ENCODE data around the gene SPI1. TPM values are rescaled to one million over a fixed set of nuclear protein-coding genes. Genes with fewer than 3 reads are reported as not detected.

Gene SPI1
- total and polyA plus RNA-seq, 2 donors (not counting 1 experiment from before 2014, with no cell fraction given): 98.3 to 119 TPM

DNA sequence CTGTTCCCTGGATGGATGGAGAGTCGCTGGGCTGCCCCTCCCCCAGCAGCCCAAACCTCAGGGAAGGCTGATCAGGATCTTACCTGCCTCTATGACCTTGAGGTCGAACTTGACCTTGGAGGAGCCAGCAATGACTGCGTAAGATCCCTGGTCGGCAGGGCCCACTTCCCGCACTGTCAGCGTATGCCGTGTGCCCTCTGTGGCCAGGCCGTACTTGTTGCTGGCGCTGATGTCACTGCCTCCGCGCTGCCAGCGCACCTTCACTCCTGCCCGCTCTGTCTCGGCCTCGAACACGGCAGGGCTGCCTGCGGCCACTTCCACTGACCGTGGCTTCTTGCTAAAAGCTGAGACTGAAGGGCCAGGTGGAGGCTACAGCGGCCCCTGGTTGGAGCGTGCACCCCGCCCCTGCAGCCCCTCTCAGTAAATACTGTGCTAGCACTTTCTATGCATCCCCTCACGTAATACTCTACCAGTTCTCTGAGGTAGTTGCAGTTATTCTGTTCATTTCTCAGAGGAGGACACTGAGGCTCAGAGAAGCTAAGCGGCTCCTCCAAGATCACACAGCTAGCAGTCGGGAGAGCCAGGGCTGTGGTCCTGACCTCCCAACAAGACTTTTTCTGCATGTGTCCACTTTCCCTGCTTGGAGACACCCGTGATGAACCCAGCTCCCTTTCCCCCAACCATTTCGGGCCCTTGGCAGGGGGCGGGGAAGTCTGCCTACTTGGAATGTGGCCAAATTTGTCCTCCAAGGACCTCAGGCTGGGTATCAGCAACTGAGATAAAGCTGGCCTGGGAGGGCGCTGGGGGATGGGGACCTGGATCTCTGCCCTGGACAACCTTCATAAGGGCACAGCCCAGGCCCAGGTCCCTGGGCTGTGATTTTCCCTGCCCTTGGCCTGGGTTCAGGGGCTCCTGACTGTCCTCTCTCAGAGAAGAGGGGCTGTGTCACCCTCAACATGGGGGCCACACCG lies 26.9 kb downstream of the SPI1 start:
- Histone ChIP-seq H3K27me3 (replicated peaks in 1 of 4; ENCODE audit: control extremely low read depth in 1 of 4, control insufficient read depth in 3 of 4, insufficient read depth in 4 of 4, low read length in 3 of 4) (no peaks in the 10 kb centered on the region), H3K4me2 (replicated peaks; ENCODE audit: low read depth, low read length, poor library complexity, severe bottlenecking) (no peak overlapping the region), H4K20me1 (ENCODE audit: control insufficient read depth, insufficient read depth, low read length, poor library complexity, severe bottlenecking) (peaks cover 18% of the 10 kb centered on the region), H3K9me3 (ENCODE audit: control extremely low read depth in 1 of 3, control insufficient read depth in 2 of 3, insufficient read depth in 1 of 3, low read length in 2 of 3) (peaks cover 0 to 4% (median 0%) of the 10 kb centered on the region in 3 donors), H2AFZ (ENCODE audit: insufficient read depth, low read depth, low read length, poor library complexity, severe bottlenecking) (no peak overlapping the region), H3K27ac (ENCODE audit: low read length in 2 of 2) (no peak overlapping the region), H3K4me3 (ENCODE audit: control extremely low read depth in 1 of 5, extremely low read depth in 1 of 5, insufficient read depth in 1 of 5, low read depth in 2 of 5, low read length in 4 of 5) (no peak overlapping the region), H3K36me3 (replicated peaks in 1 of 2; ENCODE audit: control extremely low read depth in 1 of 2, control insufficient read depth in 1 of 2, extremely low read depth in 1 of 2, insufficient read depth in 2 of 2, low read length in 1 of 2) (peaks cover 0 to 12% of the 10 kb centered on the region in 2 experiments), H3K4me1 (ENCODE audit: control insufficient read depth in 2 of 2, insufficient read depth in 2 of 2, low read length in 2 of 2) (no peaks in the 10 kb centered on the region), H3K79me2 (ENCODE audit: control insufficient read depth, insufficient read depth, low read length) (no peaks in the 10 kb centered on the region), H3K9ac (ENCODE audit: low read length) (no peak overlapping the region)
- no peaks in the 10 kb centered on the region for H3K4me1 Mint-ChIP-seq
- CTCF ChIA-PET: interaction anchor here (1.8 kb wide), 1 partner anchor 61 kb away, joined by 4 read pairs; no protein-coding TSS in a partner anchor
- WGBS (ENCODE audit: insufficient coverage): 94% methylated on average over 24 of the region's 29 CpGs
- no peak overlapping the region for H3K4me3 Mint-ChIP-seq
- POLR2A ChIA-PET: interaction anchor here (0.6 kb wide), 1 partner anchor 189 kb away, joined by 7 read pairs; no protein-coding TSS in a partner anchor
- intact Hi-C loops (cut with micrococcal nuclease): no loop called here
- DNase-seq (no peak), ATAC-seq (ENCODE audit: low read depth) (no peak)
- no peaks in the 10 kb centered on the region for H3K27me3 Mint-ChIP-seq
- no peak overlapping the region for H3K27ac Mint-ChIP-seq
- TF ChIP-seq, protein P1, sequence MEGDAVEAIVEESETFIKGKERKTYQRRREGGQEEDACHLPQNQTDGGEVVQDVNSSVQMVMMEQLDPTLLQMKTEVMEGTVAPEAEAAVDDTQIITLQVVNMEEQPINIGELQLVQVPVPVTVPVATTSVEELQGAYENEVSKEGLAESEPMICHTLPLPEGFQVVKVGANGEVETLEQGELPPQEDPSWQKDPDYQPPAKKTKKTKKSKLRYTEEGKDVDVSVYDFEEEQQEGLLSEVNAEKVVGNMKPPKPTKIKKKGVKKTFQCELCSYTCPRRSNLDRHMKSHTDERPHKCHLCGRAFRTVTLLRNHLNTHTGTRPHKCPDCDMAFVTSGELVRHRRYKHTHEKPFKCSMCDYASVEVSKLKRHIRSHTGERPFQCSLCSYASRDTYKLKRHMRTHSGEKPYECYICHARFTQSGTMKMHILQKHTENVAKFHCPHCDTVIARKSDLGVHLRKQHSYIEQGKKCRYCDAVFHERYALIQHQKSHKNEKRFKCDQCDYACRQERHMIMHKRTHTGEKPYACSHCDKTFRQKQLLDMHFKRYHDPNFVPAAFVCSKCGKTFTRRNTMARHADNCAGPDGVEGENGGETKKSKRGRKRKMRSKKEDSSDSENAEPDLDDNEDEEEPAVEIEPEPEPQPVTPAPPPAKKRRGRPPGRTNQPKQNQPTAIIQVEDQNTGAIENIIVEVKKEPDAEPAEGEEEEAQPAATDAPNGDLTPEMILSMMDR (IDR thresholded peaks at IDR 0.05): no peak
- TF ChIP-seq EZH2 (IDR thresholded peaks at IDR 0.05; ENCODE audit: borderline replicate concordance, insufficient read depth, low read depth, low read length, poor library complexity, severe bottlenecking): no peak
- no peaks in the 10 kb centered on the region for H3K9me3 Mint-ChIP-seq (ENCODE audit: insufficient read depth)

DNA sequence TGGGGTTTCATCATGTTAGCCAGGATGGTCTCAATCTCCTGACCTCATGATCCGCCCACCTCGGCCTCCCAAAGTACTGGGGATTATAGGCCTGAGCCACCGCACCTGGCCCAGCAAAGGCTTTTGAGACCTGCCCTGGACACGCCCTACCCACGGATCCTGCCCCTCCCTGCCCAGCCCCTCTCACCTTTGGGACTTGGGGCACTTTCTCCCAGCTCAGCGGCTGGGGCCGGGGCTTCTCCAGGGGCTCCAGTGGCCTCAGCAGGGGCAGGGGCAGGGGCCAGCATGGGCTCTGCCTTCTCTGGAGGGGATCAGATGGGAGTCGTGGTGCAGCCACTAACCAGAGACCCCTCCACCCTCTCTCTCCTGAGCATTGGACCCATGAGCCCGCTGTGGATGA lies 28.0 kb downstream of the SPI1 start:
- 83% methylated on average over 6 of the region's 9 CpGs for WGBS (ENCODE audit: insufficient coverage)
- intact Hi-C loops (cut with micrococcal nuclease): no loop called here
- H2AFZ ChIP-seq (ENCODE audit: insufficient read depth, low read depth, low read length, poor library complexity, severe bottlenecking): no peak overlapping the region
- DNase-seq (no peak), ATAC-seq (ENCODE audit: low read depth) (no peak)
- no peaks in the 10 kb centered on the region for H3K4me1 ChIP-seq (ENCODE audit: control insufficient read depth in 2 of 2, insufficient read depth in 2 of 2, low read length in 2 of 2)
- ChIA-PET POLR2A (no interaction called here), CTCF (interaction anchor here (1.8 kb wide), 1 partner anchor 62 kb away, joined by 4 read pairs; no protein-coding TSS in a partner anchor)
- Mint-ChIP-seq H3K27me3 (no peaks in the 10 kb centered on the region), H3K9me3 (ENCODE audit: insufficient read depth) (no peaks in the 10 kb centered on the region), H3K4me3 (no peak overlapping the region), H3K4me1 (no peaks in the 10 kb centered on the region), H3K27ac (no peak overlapping the region)
- no peak overlapping the region for H3K9ac ChIP-seq (ENCODE audit: low read length)
- H3K27ac ChIP-seq (ENCODE audit: low read length in 2 of 2): no peak overlapping the region
- no peak overlapping the region for H3K4me2 ChIP-seq (replicated peaks; ENCODE audit: low read depth, low read length, poor library complexity, severe bottlenecking)
- peaks cover 0 to 10% of the 10 kb centered on the region in 2 experiments for H3K36me3 ChIP-seq (replicated peaks in 1 of 2; ENCODE audit: control extremely low read depth in 1 of 2, control insufficient read depth in 1 of 2, extremely low read depth in 1 of 2, insufficient read depth in 2 of 2, low read length in 1 of 2)
- no peak for TF ChIP-seq EZH2 (IDR thresholded peaks at IDR 0.05; ENCODE audit: borderline replicate concordance, insufficient read depth, low read depth, low read length, poor library complexity, severe bottlenecking)
- TF ChIP-seq, protein P1 (IDR thresholded peaks at IDR 0.05): no peak
- H3K27me3 ChIP-seq (replicated peaks in 1 of 4; ENCODE audit: control extremely low read depth in 1 of 4, control insufficient read depth in 3 of 4, insufficient read depth in 4 of 4, low read length in 3 of 4): no peaks in the 10 kb centered on the region
- no peaks in the 10 kb centered on the region for H3K9me3 ChIP-seq (ENCODE audit: control extremely low read depth in 1 of 3, control insufficient read depth in 2 of 3, insufficient read depth in 1 of 3, low read length in 2 of 3)
- peaks cover 7% of the 10 kb centered on the region for H4K20me1 ChIP-seq (ENCODE audit: control insufficient read depth, insufficient read depth, low read length, poor library complexity, severe bottlenecking)
- H3K79me2 ChIP-seq (ENCODE audit: control insufficient read depth, insufficient read depth, low read length): no peaks in the 10 kb centered on the region
- no peak overlapping the region for H3K4me3 ChIP-seq (ENCODE audit: control extremely low read depth in 1 of 5, extremely low read depth in 1 of 5, insufficient read depth in 1 of 5, low read depth in 2 of 5, low read length in 4 of 5)

Data from B cell (primary cell).